Measurements from ENCODE around the gene AMOTL1.

The AMOTL1 gene

GRCh38 chr11:94876222-94876621 is 108.1 kb downstream of the AMOTL1 start:
- H3K36me3 Mint-ChIP-seq = no peaks in the 10 kb centered on the region
- peak overlapping the region; percentile 84 for H3K27ac Mint-ChIP-seq
- DNase-seq (ENCODE audit: low spot score in 2 of 2) (peak in 1 of 2 donors; percentile 35), ATAC-seq (no peak)
- peak overlapping the region; percentile 21 for H3K4me3 Mint-ChIP-seq
- peaks cover 11% of the 10 kb centered on the region for H3K4me1 Mint-ChIP-seq
- H3K9me3 Mint-ChIP-seq = no peaks in the 10 kb centered on the region

- no peaks in the 10 kb centered on the region for H3K9me3 Mint-ChIP-seq
- H3K36me3 Mint-ChIP-seq = no peaks in the 10 kb centered on the region
- peak; percentile 22 to 70 for DNase-seq (ENCODE audit: low spot score in 2 of 2)
- H3K27ac Mint-ChIP-seq = peak overlapping the region; percentile 84
- peaks cover 11% of the 10 kb centered on the region for H3K4me1 Mint-ChIP-seq
- ATAC-seq = peak; percentile 90
- H3K4me3 Mint-ChIP-seq = peak overlapping the region; percentile 21
Observed at GRCh38 chr11:94876645-94877442, 108.7 kb downstream of the AMOTL1 start.

GRCh38 chr11:94877443-94878200 is 109.5 kb downstream of the AMOTL1 start:
- no peak overlapping the region for H3K4me3 Mint-ChIP-seq
- DNase-seq (ENCODE audit: low spot score in 2 of 2) = peak in 1 of 2 donors; percentile 43
- peak overlapping the region; percentile 84 for H3K27ac Mint-ChIP-seq
- H3K4me1 Mint-ChIP-seq = peaks cover 11% of the 10 kb centered on the region
- no peak for ATAC-seq
- H3K36me3 Mint-ChIP-seq = no peaks in the 10 kb centered on the region
- H3K9me3 Mint-ChIP-seq = no peaks in the 10 kb centered on the region

DNA sequence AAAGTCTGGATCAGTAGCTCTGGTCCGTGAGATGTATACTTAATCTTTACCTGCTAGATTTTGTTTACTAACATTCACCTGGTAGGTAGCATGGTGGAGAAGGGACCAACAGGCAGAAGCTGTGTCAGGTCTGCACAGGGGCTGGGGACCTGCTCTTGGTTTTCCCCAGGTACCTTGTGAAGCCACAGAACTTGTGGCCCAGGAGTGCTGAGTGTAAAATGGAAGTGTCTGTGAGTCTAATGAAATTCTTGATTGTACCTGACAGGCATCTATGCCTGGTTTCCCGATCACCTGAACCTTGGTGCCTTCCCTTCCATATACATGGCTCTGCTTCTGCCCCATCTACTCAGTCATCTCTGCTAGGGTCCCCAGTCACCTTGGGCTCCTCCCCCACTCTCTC is 110.8 kb downstream of the AMOTL1 start:
- no peak for DNase-seq (ENCODE audit: low spot score in 2 of 2)
- Mint-ChIP-seq H3K9me3 (no peaks in the 10 kb centered on the region), H3K4me1 (peaks cover 11% of the 10 kb centered on the region), H3K27ac (no peak overlapping the region), H3K36me3 (no peaks in the 10 kb centered on the region), H3K4me3 (no peak overlapping the region)
- no peak for ATAC-seq

GRCh38 chr11:94880216-94880615 is 112.1 kb downstream of the AMOTL1 start:
- peak; percentile 66 for ATAC-seq
- DNase-seq (ENCODE audit: low spot score in 2 of 2) = no peak
- peaks cover 11% of the 10 kb centered on the region for H3K4me1 Mint-ChIP-seq
- no peak overlapping the region for H3K4me3 Mint-ChIP-seq
- no peak overlapping the region for H3K27ac Mint-ChIP-seq
- H3K36me3 Mint-ChIP-seq = no peaks in the 10 kb centered on the region
- no peaks in the 10 kb centered on the region for H3K9me3 Mint-ChIP-seq

DNA sequence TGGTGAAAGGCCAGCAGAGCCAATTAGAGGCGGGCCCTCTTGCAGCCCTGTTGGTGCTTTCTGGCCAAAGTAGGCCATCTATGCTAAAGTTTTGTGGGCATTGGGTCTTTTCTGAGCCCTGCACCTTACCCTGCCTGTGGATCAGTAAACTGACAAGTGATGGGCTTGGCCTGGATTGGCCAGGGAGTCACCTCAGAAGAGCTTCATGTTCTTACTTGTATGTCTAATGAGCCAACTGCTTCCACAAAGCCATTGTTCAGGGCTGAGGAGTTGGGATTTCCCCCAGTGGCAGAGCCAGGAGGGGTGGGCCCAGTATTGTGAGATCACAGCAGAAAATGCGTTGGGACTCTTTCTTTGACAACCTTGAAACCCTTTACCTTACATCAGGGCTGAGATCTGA is 114.8 kb downstream of the AMOTL1 start:
- H3K9me3 Mint-ChIP-seq = no peaks in the 10 kb centered on the region
- H3K4me1 Mint-ChIP-seq = no peaks in the 10 kb centered on the region
- ATAC-seq = no peak
- no peak overlapping the region for H3K4me3 Mint-ChIP-seq
- no peak overlapping the region for H3K27ac Mint-ChIP-seq
- no peak for DNase-seq (ENCODE audit: low spot score in 2 of 2)
- no peaks in the 10 kb centered on the region for H3K36me3 Mint-ChIP-seq

DNA sequence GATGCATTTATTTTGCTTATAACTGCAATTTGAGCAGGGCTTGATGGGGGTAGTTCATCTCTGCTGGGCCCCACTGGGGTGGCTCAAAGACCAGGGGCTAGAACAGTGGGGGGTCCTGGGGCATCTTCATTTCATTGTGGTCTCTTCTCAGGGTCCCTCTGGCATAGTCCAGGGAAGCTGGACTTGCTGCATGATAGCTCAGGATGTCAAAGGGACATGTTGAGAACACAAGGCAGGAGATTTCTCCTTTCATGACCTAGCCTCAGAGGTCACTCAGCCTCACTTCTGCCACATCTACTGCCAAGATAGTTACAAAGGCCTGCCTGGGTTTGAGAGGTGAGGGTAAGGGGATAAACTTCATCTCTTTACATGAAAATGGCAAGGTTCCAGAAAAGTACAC is 115.7 kb downstream of the AMOTL1 start:
- Mint-ChIP-seq H3K9me3 (peaks cover 3% of the 10 kb centered on the region), H3K27ac (no peak overlapping the region), H3K4me1 (no peaks in the 10 kb centered on the region), H3K36me3 (no peaks in the 10 kb centered on the region), H3K4me3 (no peak overlapping the region)
- ATAC-seq (no peak), DNase-seq (ENCODE audit: low spot score in 2 of 2) (no peak)

- Mint-ChIP-seq H3K9me3 (peaks cover 3% of the 10 kb centered on the region), H3K27ac (no peak overlapping the region), H3K36me3 (no peaks in the 10 kb centered on the region), H3K4me1 (no peaks in the 10 kb centered on the region), H3K4me3 (no peak overlapping the region)
- no peak for DNase-seq (ENCODE audit: low spot score in 2 of 2)
- no peak for ATAC-seq
Observed at GRCh38 chr11:94884376-94884775, 116.2 kb downstream of the AMOTL1 start.

GRCh38 chr11:94885133-94885532 is 117.0 kb downstream of the AMOTL1 start:
- Mint-ChIP-seq H3K36me3 (no peaks in the 10 kb centered on the region), H3K4me3 (no peak overlapping the region), H3K9me3 (peaks cover 3% of the 10 kb centered on the region), H3K4me1 (no peaks in the 10 kb centered on the region), H3K27ac (no peak overlapping the region)
- peak in 1 of 2 donors; percentile 30 for DNase-seq (ENCODE audit: low spot score in 2 of 2)
- no peak for ATAC-seq

DNA sequence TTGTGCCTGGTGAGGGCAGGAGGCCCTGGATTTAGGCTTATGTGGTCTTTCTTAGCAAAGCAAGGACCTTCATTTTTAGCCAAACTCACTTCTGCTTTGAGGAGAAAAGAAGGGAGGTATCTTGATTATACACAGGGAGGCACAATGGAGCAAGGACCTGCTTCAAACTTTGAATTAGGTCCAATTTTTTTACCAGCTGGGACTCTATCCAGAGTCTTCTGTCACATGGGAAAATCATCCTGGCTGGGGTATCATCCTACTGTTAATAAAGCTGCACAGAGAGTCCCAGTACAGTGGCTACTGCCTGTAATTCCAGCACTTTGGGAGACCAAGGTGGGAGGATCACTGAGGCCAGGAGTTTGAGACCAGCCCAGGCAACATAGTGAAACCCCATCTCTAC is 117.4 kb downstream of the AMOTL1 start:
- Mint-ChIP-seq H3K36me3 (no peaks in the 10 kb centered on the region), H3K9me3 (peaks cover 3% of the 10 kb centered on the region), H3K4me3 (no peak overlapping the region), H3K27ac (no peak overlapping the region), H3K4me1 (no peaks in the 10 kb centered on the region)
- no peak for DNase-seq (ENCODE audit: low spot score in 2 of 2)
- ATAC-seq = no peak

- DNase-seq (ENCODE audit: low spot score in 2 of 2) (no peak), ATAC-seq (no peak)
- Mint-ChIP-seq H3K36me3 (no peaks in the 10 kb centered on the region), H3K9me3 (peaks cover 14% of the 10 kb centered on the region), H3K4me3 (no peak overlapping the region), H3K4me1 (no peaks in the 10 kb centered on the region), H3K27ac (no peak overlapping the region)
Observed at GRCh38 chr11:94888204-94888603, 120.0 kb downstream of the AMOTL1 start.

DNA sequence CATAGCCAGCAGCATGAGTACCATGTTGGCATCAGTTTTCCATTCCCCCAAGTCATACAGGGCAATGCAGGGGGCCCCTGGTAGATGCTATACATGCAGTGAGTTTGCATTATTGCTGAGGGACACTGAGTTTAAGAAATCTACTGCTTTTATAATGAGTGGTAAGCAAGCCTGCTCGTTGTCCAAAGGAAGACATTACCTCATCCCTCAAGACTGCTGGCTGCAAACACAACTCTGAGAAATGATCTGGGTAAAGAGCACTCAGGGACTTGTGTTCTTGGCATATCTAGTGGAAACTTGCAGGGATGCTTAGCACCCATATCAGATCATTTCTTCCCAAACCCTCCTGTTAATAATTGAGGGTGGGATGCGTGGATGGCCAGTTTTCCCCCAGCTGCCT is 127.3 kb downstream of the AMOTL1 start:
- Mint-ChIP-seq H3K27ac (no peak overlapping the region), H3K4me1 (no peaks in the 10 kb centered on the region), H3K9me3 (peaks cover 13% of the 10 kb centered on the region), H3K36me3 (no peaks in the 10 kb centered on the region), H3K4me3 (no peak overlapping the region)
- DNase-seq (ENCODE audit: low spot score in 2 of 2) (no peak), ATAC-seq (no peak)

DNA sequence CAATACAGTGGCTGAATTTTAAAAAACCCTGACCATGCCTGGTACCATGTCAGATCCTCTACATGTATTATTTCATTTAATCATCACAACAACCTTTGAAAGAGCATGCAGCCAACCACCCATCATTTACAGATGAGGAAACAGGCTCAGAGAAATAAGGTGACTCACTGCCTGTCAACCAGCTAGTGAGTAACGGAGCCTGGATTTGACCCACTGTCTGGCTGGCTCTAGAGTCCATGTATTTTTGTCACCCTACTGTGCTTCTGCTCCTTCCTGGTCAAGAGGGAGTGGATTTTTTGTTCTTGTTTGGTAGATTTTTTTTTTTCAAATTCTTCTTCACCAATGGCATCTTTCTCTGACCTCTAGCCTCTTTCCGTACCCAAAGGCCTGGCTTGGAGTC is 127.8 kb downstream of the AMOTL1 start:
- ATAC-seq (no peak), DNase-seq (ENCODE audit: low spot score in 2 of 2) (no peak)
- Mint-ChIP-seq H3K36me3 (no peaks in the 10 kb centered on the region), H3K27ac (no peak overlapping the region), H3K9me3 (peaks cover 13% of the 10 kb centered on the region), H3K4me3 (no peak overlapping the region), H3K4me1 (no peaks in the 10 kb centered on the region)

DNA sequence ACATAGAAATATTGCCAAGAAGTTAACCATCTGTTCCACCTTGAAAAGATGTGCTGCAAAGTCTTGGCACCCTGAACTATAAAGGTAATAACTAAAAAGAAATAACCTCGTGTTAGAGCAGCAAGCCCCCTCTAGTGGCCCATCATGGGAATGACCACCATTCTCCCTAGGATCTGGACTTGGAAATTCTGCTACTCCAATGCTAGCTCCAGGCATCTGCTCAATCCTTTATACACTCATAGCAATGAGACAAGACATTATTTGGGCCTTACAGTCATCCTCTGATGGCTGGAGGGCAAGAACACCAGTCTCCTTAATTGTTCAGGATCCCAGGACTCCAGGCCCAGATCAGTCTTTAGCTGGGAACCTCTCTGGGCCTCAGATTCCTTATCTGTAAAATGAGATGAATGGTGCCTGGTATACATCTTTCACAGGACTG is 129.2 kb downstream of the AMOTL1 start:
- no peak overlapping the region for H3K4me3 Mint-ChIP-seq
- no peaks in the 10 kb centered on the region for H3K36me3 Mint-ChIP-seq
- ATAC-seq (no peak), DNase-seq (ENCODE audit: low spot score in 2 of 2) (no peak)
- peaks cover 10% of the 10 kb centered on the region for H3K9me3 Mint-ChIP-seq
- no peaks in the 10 kb centered on the region for H3K4me1 Mint-ChIP-seq
- no peak overlapping the region for H3K27ac Mint-ChIP-seq

DNA sequence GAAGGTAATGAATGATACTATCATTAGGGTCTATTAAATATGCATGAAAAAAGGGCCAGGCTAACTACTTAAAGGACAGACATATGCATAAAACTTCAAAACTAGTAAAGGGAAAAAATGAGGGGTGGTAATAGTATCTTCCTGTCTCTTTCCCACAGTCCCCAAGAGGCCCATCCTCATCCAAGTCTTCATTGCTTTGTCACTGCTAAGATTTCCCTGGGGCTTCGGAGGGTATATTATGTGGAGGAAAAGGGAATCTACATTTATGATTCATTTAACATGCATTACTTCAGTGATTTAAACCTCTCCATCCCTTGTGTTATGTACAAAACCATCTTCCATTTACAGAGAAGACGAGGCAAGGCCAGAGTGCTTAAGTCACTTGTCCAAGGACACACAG is 139.1 kb downstream of the AMOTL1 start:
- DNase-seq (ENCODE audit: low spot score in 2 of 2) = no peak
- H3K27ac Mint-ChIP-seq = no peak overlapping the region
- H3K36me3 Mint-ChIP-seq = no peaks in the 10 kb centered on the region
- H3K9me3 Mint-ChIP-seq = no peaks in the 10 kb centered on the region
- H3K4me1 Mint-ChIP-seq = no peaks in the 10 kb centered on the region
- ATAC-seq = no peak
- no peak overlapping the region for H3K4me3 Mint-ChIP-seq

DNA sequence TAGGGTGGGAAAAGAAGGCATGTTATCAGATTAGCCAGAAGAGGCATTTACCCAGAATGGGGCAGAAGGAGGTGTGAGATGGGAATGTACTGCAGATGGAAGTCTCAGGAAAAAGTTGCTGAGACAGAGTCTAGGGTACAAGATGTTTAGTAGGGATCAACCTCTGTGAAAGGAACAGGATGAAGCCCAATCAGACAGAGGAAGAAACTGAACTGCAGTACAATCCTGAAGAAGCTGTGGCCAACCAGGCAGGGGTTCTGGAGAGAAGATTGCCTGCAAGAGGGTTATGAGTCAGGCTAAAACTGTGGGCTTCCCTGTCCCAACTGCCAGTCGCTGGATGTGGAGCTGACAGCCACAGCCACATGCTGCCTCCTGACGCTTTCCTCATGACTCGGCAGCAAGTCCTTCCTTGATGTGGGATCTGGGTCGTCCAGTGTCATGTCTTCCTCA is 141.2 kb downstream of the AMOTL1 start:
- no peaks in the 10 kb centered on the region for H3K9me3 Mint-ChIP-seq
- ATAC-seq (peak; percentile 19), DNase-seq (ENCODE audit: low spot score in 2 of 2) (no peak)
- no peak overlapping the region for H3K4me3 Mint-ChIP-seq
- no peak overlapping the region for H3K27ac Mint-ChIP-seq
- no peaks in the 10 kb centered on the region for H3K36me3 Mint-ChIP-seq
- no peaks in the 10 kb centered on the region for H3K4me1 Mint-ChIP-seq

Data from stimulated activated effector memory CD8-positive, alpha-beta T cell treated with anti-CD3 and anti-CD28 coated beads, Interleukin-12 subunit alpha, Interleukin-12 subunit beta, amount 100 ng/mL, for 72 hours (primary cell).